DND-41 (cell line): ENCODE data around the gene FHL5.
"Not testable (repeated sequence)": the region's sequence is repeated elsewhere in the genome, so short reads cannot be mapped to it uniquely, and the experiment has no call there.

Experiments used
- ATAC-seq: fragments of 200-7000 bp; cut with Tn5 transposase; 3 replicates; pipeline ENCODE4 v1.9.1; 2021; ENCODE audit warnings: low read depth; ENCODE audit not compliant: insufficient read depth
- DNase-seq: peaks from one replicate; pipeline ENCODE4 v3.0.0-alpha.2; 2020
- H2AFZ ChIP-seq: 2 replicates; pipeline ENCODE4 v1.6.0; 2012; ENCODE audit warnings: low read depth, low read length
- H3K27ac ChIP-seq: 2 replicates; pipeline ENCODE4 v1.5.1; 2012; ENCODE audit warnings: low read length, inconsistent platforms
- H3K27me3 ChIP-seq: fragments of 200-600 bp; sonication (generic); 2 replicates; pipeline ENCODE4 v1.6.0; 2012; ENCODE audit warnings: low read length, mild to moderate bottlenecking, inconsistent platforms; ENCODE audit not compliant: insufficient read depth, poor library complexity
- H3K36me3 ChIP-seq: 2 replicates; pipeline ENCODE4 v1.5.1; 2012; ENCODE audit warnings: low read length, inconsistent platforms; ENCODE audit not compliant: insufficient read depth
- H3K4me1 ChIP-seq: 2 replicates; pipeline ENCODE4 v1.5.1; 2012; ENCODE audit warnings: mild to moderate bottlenecking, low read length; ENCODE audit not compliant: insufficient read depth
- H3K4me2 ChIP-seq: 2 replicates; pipeline ENCODE4 v1.6.0; 2012; ENCODE audit warnings: mild to moderate bottlenecking, moderate library complexity, low read length, inconsistent platforms; ENCODE audit not compliant: insufficient read depth
- H3K4me3 ChIP-seq, 2 experiments: fragments of 200-600 bp in 1 of 2; shearing (Covaris generic) in 1 of 2; 2 replicates each; pipeline ENCODE4 v1.5.1; 2012 to 2016; ENCODE audit warnings: inconsistent platforms in 2 of 2, low read length in 2 of 2, mild to moderate bottlenecking in 2 of 2, low read depth in 1 of 2, moderate library complexity in 1 of 2
- H3K79me2 ChIP-seq: 2 replicates; pipeline ENCODE4 v1.6.0; 2012; ENCODE audit warnings: low read length, inconsistent platforms; ENCODE audit not compliant: insufficient read depth
- H3K9ac ChIP-seq: 2 replicates; pipeline ENCODE4 v1.6.0; 2012; ENCODE audit warnings: low read depth, mild to moderate bottlenecking, inconsistent platforms, low read length, moderate library complexity
- H3K9me3 ChIP-seq: 2 replicates; pipeline ENCODE4 v1.5.1; 2012; ENCODE audit warnings: low read length, moderate library complexity, mild to moderate bottlenecking, inconsistent platforms; ENCODE audit not compliant: insufficient read depth, severe bottlenecking
- H4K20me1 ChIP-seq: 2 replicates; pipeline ENCODE4 v1.6.0; 2012; ENCODE audit warnings: low read length; ENCODE audit not compliant: insufficient read depth
- EZH2 ChIP-seq: IDR thresholded peaks from 3 replicates; pipeline ENCODE4 v1.6.1; 2012; ENCODE audit warnings: borderline replicate concordance, low read depth, mild to moderate bottlenecking, moderate library complexity, low read length, inconsistent platforms; ENCODE audit not compliant: severe bottlenecking
- TF ChIP-seq, protein P1 (sequence below): IDR thresholded peaks from 2 replicates; pipeline ENCODE4 v1.5.1; 2012; ENCODE audit warnings: borderline replicate concordance, low read length, moderate library complexity, mild to moderate bottlenecking; ENCODE audit not compliant: poor library complexity, severe bottlenecking; ENCODE audit errors: extremely low read depth

Gene FHL5

DNA sequence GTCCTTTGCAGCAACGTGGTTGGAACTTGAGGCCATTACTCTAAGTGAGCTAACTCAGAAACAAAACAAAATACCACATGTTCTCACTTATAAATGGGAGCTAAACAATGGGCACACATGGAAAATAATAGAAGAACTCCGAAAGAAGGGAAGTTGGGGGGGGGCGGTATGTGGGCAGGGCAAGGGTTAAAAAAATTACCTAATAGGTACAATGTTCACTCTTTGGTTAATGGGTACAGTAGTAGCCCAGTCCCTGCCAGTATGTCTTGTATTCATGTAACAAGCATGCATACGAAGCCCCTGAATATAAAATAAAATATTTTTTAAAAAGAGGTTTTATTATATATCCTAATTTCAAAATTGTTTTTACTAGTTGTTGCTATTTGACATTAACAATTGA is 15.3 kb upstream of the FHL5 start:
- Histone ChIP-seq H3K36me3 (peaks cover 70% of the 10 kb centered on the region), H3K27ac (no peak overlapping the region), H3K9ac (no peak overlapping the region), H3K9me3 (no peaks in the 10 kb centered on the region), H3K27me3 (no peaks in the 10 kb centered on the region), H4K20me1 (no peaks in the 10 kb centered on the region), H2AFZ (no peak overlapping the region), H3K4me2 (no peak overlapping the region), H3K4me3 (no peak overlapping the region), H3K4me1 (no peaks in the 10 kb centered on the region), H3K79me2 (no peaks in the 10 kb centered on the region)
- TF ChIP-seq, protein P1, sequence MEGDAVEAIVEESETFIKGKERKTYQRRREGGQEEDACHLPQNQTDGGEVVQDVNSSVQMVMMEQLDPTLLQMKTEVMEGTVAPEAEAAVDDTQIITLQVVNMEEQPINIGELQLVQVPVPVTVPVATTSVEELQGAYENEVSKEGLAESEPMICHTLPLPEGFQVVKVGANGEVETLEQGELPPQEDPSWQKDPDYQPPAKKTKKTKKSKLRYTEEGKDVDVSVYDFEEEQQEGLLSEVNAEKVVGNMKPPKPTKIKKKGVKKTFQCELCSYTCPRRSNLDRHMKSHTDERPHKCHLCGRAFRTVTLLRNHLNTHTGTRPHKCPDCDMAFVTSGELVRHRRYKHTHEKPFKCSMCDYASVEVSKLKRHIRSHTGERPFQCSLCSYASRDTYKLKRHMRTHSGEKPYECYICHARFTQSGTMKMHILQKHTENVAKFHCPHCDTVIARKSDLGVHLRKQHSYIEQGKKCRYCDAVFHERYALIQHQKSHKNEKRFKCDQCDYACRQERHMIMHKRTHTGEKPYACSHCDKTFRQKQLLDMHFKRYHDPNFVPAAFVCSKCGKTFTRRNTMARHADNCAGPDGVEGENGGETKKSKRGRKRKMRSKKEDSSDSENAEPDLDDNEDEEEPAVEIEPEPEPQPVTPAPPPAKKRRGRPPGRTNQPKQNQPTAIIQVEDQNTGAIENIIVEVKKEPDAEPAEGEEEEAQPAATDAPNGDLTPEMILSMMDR: no peak
- TF ChIP-seq EZH2: no peak
- ATAC-seq (no peak), DNase-seq (no peak)

DNA sequence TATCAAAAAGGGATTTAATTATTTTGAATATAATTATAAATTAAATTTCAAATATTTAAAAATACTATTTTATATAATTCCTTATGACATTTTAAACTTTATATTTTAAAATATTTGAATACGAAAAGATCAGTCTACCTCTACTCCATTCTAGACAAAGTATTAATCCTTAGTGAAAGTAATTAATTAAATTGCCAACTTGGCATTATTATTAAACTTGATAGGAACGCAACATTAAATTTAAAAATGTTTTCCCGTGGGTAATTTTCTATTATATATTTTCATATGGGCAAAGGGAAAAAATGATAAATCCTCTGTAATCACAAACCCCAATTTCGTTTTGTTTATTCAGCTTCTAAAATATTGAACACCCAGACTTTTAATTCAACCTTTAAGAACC is 8.4 kb upstream of the FHL5 start:
- ATAC-seq: no peak
- H4K20me1 ChIP-seq: no peaks in the 10 kb centered on the region
- H3K27me3 ChIP-seq: no peaks in the 10 kb centered on the region
- no peak overlapping the region for H3K9ac ChIP-seq
- no peaks in the 10 kb centered on the region for H3K9me3 ChIP-seq
- no peak overlapping the region for H3K27ac ChIP-seq
- peaks cover 52% of the 10 kb centered on the region for H3K36me3 ChIP-seq
- H3K4me2 ChIP-seq: no peak overlapping the region
- H3K4me3 ChIP-seq: no peak overlapping the region
- no peak overlapping the region for H2AFZ ChIP-seq
- no peaks in the 10 kb centered on the region for H3K4me1 ChIP-seq
- DNase-seq: no peak
- no peaks in the 10 kb centered on the region for H3K79me2 ChIP-seq
- TF ChIP-seq EZH2: no peak
- TF ChIP-seq, protein P1: no peak

DNA sequence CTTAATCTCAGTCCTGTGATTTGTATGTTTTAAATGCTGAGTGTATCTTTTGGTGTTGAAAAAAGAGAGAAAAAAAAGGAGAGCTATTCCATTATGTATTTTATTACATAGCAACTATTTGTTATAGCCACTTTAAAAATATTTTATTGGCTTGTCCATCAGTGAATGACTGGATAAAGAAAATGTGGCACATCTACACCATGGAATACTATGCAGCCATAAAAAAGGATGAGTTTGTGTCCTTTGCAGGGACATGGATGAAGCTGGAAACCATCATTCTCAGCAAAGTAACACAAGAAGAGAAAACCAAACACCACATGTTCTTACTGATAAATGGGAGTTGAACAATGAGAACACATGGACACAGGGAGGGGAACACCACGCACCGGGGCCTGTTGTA is 3.2 kb upstream of the FHL5 start:
- H3K4me2 ChIP-seq, H3K9ac ChIP-seq, H3K79me2 ChIP-seq, H3K27ac ChIP-seq, ATAC-seq, DNase-seq, H2AFZ ChIP-seq, H3K9me3 ChIP-seq, H3K4me3 ChIP-seq, H4K20me1 ChIP-seq, H3K27me3 ChIP-seq, H3K4me1 ChIP-seq: not testable (repeated sequence)
- H3K36me3 ChIP-seq: peaks cover 11% of the 10 kb centered on the region; the same call in 1 of the 2 replicates

DNA sequence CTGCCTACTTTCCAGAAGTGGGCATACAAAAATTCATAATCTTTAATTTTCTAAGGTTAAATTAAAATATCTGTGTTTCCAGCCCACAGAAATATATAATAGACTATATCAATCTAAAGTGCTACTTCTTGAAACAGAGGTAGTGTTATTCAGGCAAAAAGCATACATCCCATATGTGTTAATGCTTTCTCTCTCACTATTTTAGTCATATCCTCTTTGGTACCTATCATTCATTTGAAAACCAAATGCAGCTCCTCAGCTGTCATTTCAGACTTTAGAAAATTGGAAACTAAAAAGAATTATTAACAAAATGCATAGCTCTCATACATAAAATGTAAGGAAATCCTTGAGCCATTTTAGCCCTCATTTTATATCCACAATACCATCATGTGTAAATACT is 925 bp downstream of the FHL5 start:
- no peak overlapping the region for H3K4me2 ChIP-seq
- no peaks in the 10 kb centered on the region for H3K27me3 ChIP-seq
- H4K20me1 ChIP-seq: no peaks in the 10 kb centered on the region
- no peak overlapping the region for H3K27ac ChIP-seq
- H2AFZ ChIP-seq: no peak overlapping the region
- no peak for ATAC-seq
- H3K9ac ChIP-seq: no peak overlapping the region
- no peak for DNase-seq
- H3K4me3 ChIP-seq: no peak overlapping the region
- no peaks in the 10 kb centered on the region for H3K36me3 ChIP-seq
- TF ChIP-seq EZH2: no peak
- TF ChIP-seq, protein P1: no peak
- H3K9me3 ChIP-seq: no peaks in the 10 kb centered on the region
- no peaks in the 10 kb centered on the region for H3K4me1 ChIP-seq
- H3K79me2 ChIP-seq: no peaks in the 10 kb centered on the region
